D721Med (cell line): ENCODE measurements around the gene DOP1A.

Experiments
- DNase-seq: peaks from one replicate; pipeline ENCODE4 v3.0.0; 2011; ENCODE audit warnings: low spot score; ENCODE audit not compliant: insufficient read length
- FAIRE-seq: peaks from 2 replicates; lab custom pipeline; 2011; peaks lifted over from hg19 to GRCh38; lab: Jason Lieb, UNC
- TF ChIP-seq, protein P1 (sequence below): IDR thresholded peaks from 2 replicates; pipeline ENCODE4 v1.5.1; 2012; ENCODE audit warnings: mild to moderate bottlenecking, control low read depth; ENCODE audit not compliant: insufficient read depth; ENCODE audit errors: missing control alignments

DOP1A gene

DNA sequence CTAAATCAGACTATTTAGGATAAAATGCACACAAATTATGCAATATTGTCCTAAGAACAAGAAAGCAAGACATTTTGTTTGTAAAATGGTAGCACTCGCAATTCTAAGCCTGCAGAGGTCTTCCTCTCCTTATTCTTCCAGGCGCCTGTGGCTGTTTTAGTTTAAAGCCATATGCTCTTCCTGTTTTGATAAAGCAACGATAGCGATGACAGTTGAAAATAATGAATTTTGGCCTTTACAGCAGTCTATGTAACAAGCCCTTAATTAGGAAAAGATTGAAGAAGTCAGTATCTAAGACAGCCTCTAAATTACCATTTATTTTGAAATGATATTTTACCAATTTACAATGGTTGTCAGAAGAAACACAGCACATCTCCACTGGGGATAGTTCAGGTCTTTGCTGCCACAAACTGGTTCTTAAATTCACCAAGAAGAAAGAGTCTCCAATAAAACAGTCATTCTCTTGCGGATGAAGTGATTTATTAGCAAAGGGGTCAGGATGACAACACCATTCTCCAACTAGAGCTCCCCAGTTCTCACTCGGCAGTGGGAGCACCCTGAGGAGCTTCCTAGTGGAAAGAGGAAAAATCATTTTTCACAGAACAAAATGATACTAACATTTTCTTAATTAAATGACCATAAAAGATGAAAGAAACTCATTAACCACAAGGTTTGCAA, 23.2 kb upstream of the DOP1A start:
- no peak for FAIRE-seq
- TF ChIP-seq, protein P1, sequence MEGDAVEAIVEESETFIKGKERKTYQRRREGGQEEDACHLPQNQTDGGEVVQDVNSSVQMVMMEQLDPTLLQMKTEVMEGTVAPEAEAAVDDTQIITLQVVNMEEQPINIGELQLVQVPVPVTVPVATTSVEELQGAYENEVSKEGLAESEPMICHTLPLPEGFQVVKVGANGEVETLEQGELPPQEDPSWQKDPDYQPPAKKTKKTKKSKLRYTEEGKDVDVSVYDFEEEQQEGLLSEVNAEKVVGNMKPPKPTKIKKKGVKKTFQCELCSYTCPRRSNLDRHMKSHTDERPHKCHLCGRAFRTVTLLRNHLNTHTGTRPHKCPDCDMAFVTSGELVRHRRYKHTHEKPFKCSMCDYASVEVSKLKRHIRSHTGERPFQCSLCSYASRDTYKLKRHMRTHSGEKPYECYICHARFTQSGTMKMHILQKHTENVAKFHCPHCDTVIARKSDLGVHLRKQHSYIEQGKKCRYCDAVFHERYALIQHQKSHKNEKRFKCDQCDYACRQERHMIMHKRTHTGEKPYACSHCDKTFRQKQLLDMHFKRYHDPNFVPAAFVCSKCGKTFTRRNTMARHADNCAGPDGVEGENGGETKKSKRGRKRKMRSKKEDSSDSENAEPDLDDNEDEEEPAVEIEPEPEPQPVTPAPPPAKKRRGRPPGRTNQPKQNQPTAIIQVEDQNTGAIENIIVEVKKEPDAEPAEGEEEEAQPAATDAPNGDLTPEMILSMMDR, result no peak
- DNase-seq, result no peak

DNA sequence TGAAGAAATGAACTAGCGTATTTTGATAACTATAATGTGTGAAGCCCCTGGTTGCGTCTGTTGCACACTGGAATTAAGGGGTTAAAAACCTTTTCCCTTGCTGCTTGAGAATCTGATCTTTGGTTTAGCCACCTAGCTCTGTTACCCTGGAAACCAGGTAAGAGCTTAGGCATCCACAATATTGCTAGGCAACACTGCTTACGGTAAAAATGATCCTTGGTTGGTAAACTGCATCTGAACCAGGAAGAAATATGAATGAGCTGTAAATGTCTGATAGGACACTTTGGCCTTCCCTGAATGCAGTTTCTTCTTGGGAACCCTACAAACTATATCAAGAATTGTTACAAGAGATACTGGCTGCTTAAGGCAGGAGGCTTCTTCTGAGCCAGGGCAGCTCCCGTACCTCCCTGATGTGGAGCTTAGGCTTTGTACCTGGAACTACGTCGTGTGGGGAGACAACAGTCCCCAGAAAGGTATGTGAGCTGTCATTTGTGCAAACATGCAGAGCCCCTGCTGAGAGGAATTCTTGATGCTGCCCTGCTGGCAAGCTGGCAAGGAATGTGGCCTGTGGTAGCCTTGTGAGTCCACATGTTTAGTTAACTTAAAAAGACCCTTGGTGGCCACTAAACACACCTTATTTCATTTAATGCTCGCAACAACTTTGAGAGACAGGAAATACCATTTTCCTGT, 20.3 kb upstream of the DOP1A start:
- FAIRE-seq (no peak), DNase-seq (no peak)
- TF ChIP-seq, protein P1, result no peak

DNA sequence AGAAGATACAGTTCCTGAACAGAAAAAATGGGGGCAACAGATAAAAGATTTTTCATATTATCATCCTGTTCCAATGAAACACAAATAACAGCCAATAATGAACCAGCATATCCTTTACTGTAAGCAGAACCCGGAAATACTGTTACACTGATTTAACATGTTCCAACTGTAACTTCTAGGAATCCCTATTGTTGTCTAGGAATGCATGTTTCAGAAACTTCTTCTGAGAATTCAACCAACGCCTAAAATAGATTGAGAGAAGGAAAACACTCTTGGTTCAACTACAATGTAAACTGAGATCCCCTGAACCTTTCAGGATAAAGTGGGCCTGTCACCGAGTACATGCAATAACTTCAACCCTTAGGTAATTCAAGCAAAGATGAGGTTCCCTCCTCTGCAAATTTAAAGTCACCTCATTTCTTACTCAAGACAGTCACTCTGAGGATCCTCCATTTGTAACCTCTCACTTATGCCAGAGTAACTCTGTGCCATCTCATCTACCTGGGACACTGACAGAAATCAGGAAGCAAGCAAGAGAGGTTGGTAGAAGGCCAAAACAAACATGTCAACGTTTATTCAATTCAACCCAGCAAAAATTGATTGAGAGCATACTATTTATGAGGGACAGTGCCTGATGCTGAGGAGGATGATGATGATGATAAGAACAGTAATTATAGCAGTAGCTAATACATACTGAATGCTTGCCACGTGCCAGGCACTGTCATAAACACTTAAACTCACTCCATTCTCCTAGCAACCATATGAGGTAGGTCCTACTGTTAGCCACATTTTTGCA, 15.9 kb upstream of the DOP1A start:
- FAIRE-seq, result no peak
- no peak for DNase-seq
- TF ChIP-seq, protein P1, result no peak

DNA sequence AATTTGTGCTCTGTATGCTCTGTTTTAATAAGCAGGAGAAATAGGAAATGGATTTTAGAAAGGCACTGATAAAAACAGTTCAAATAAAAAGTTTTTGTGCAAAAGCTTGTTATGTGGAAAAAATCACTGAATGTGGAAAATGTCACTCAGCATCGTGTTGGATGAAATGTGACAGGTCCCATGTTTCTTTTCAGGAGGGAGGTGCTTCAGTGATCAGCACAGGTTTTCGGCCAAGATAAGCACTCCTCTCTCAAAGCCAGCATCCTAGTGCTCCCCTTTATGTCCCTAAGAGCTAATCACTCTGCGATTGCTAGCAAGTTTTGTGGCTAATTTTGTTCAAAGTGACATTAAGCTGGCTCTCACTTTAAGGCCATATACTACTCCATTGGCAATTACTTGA, 13.8 kb upstream of the DOP1A start:
- TF ChIP-seq, protein P1, result no peak
- DNase-seq, result no peak
- no peak for FAIRE-seq

DNA sequence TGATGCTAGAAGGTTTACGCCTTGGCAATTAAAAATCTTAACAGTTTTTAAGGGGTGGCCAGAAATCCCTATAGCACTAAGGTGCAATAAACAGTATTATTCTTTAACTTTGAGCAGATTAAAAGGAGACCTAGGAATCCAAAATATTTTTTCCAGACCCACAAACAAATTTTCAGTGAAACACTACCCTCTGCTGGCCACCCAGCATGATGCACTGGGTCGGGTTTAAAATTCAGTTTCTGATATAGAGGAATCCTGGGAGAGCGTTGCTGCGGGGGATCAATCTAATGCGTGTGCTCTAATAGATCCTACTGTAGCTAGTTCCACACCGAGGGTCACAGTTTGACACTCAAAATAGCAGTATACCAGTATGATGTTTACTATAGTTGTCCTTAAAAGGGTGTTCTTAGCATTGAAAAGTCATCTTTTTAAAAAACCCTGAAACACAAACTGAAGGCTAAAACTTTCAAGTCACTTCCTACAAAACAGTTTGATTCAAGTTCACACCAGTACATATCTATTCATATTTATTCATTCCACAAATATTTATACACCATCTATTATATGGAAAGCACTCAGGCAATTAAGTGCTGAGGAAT, 12.0 kb upstream of the DOP1A start:
- DNase-seq (peak; percentile 25), FAIRE-seq (no peak)
- TF ChIP-seq, protein P1, result peak; percentile 85

DNA sequence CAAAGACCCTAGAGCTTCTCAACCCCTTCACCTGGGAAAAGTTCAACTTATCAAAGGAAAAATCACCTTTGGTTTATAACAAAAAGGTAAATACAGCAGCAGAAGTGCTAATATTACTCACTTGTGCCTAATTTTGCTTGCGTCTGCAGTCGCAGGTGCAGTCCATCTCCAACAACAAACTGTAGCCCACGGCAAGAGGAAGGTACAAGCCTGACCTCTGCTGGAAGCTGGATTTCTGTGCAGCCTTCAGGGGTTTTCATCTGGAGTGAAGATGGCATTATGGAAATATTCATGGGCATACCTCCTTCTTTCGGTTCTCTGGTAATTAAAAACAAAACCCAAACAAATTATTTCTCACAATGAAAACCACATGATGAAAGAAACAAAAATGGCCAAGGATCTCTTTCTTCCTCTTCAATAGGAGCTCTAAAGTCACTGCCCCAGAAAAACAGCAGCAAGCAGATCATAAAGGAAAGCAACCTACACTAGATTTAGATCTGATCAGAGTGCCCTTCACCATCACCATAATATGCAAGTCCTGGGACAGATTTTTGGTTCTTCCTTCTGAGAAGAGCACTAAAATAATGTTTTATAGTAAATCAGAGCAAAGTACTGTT, 9.7 kb upstream of the DOP1A start:
- DNase-seq, result no peak
- no peak for FAIRE-seq
- TF ChIP-seq, protein P1, result peak; percentile 71
